HUES6 (cell line): ENCODE results near the gene CEACAM18.
"Not testable (repeated sequence)": the region's sequence is repeated elsewhere in the genome, so short reads cannot be mapped to it uniquely, and the experiment has no call there.

Experiments
- H3K27ac ChIP-seq: 2 replicates; pipeline ENCODE4 v1.7.0; 2013; ENCODE audit warnings: low read depth, mild to moderate bottlenecking, low read length, inconsistent platforms
- H3K27me3 ChIP-seq: 2 replicates; pipeline ENCODE4 v1.6.1; 2013; ENCODE audit warnings: low read length; ENCODE audit not compliant: control insufficient read depth, insufficient read depth
- H3K36me3 ChIP-seq: 2 replicates; pipeline ENCODE4 v1.6.1; 2013; ENCODE audit warnings: low read length; ENCODE audit not compliant: control insufficient read depth, insufficient read depth
- H3K4me1 ChIP-seq: 2 replicates; pipeline ENCODE4 v1.6.1; 2013; ENCODE audit warnings: low read length; ENCODE audit not compliant: control insufficient read depth, insufficient read depth
- H3K4me3 ChIP-seq: 2 replicates; pipeline ENCODE4 v1.5.1; 2013; ENCODE audit warnings: low read depth, low read length
- H3K9ac ChIP-seq: one replicate; pipeline ENCODE4 v1.6.1; 2013; ENCODE audit warnings: mild to moderate bottlenecking, low read length
- H3K9me3 ChIP-seq: 2 replicates; pipeline ENCODE4 v1.6.1; 2013; ENCODE audit warnings: low read depth, low read length; ENCODE audit not compliant: control insufficient read depth, insufficient read depth

Gene CEACAM18

DNA sequence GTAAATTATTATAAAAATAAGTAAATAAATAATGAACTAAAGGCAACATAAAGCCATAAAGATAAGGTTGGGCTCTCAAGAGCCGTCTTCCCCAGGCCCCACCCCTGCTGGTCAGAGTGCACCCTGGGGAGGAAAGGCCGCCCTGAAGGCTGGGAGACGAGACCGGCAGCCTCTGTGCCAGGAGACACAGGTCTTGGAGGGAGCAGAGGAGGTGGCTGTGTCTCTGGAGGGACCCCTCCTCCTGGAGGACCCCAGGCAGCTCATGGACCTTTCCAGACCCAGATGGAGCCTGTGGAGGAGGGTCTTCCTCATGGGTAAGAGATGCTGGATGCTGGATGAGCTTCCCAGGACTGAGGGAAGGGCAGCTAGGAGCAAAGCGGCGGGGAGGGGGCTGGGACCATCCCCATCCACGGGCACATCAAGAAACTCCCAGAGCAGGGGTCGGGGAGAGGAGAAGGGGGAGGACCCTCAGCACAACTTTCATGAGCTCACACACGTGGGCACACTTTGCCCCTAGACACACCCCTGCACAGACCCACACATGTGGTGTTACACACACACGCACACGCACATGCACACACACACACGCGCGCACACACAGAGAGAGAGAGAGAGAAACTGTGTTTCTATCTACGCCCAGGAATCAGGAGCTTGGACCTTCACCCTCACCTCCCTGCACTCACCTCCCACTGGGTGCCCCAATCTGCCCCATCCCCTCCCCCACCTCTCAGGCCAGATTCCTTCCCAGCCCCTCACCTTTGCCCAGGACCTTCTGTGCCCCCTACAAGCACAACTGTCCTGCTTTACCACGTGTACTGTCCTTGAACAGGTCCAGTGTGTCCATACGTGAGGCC lies at the start of gene CEACAM18:
Gene CEACAM18 (plus strand): TSS at position 159 of the 854 bp plus-strand sequence.
- H3K9me3 ChIP-seq, result no peaks in the 10 kb centered on the region
- no peaks in the 10 kb centered on the region for H3K36me3 ChIP-seq
- peaks cover 57% of the 10 kb centered on the region for H3K27me3 ChIP-seq
- no peaks in the 10 kb centered on the region for H3K4me1 ChIP-seq
- no peak within 1 kb of the TSS for H3K9ac ChIP-seq
- no peak within 1 kb of the TSS for H3K4me3 ChIP-seq
- no peak within 1 kb of the TSS for H3K27ac ChIP-seq

- no peak overlapping the region for H3K4me3 ChIP-seq
- H3K36me3 ChIP-seq, result no peaks in the 10 kb centered on the region
- no peak overlapping the region for H3K27ac ChIP-seq
- H3K9me3 ChIP-seq, result no peaks in the 10 kb centered on the region
- H3K27me3 ChIP-seq, result peaks cover 30% of the 10 kb centered on the region
- H3K4me1 ChIP-seq, result no peaks in the 10 kb centered on the region
- no peak overlapping the region for H3K9ac ChIP-seq
Observed at GRCh38 chr19:51430221-51430620, 48.1 kb upstream of the CEACAM18 start.

GRCh38 chr19:51431124-51431523 lies 47.2 kb upstream of the CEACAM18 start:
- no peaks in the 10 kb centered on the region for H3K9me3 ChIP-seq
- no peaks in the 10 kb centered on the region for H3K4me1 ChIP-seq
- no peak overlapping the region for H3K9ac ChIP-seq
- H3K4me3 ChIP-seq, result no peak overlapping the region
- no peak overlapping the region for H3K27ac ChIP-seq
- no peaks in the 10 kb centered on the region for H3K36me3 ChIP-seq
- peaks cover 30% of the 10 kb centered on the region for H3K27me3 ChIP-seq

- no peak overlapping the region for H3K9ac ChIP-seq
- H3K4me3 ChIP-seq, result no peak overlapping the region
- H3K27me3 ChIP-seq, result peaks cover 40% of the 10 kb centered on the region
- H3K27ac ChIP-seq, result no peak overlapping the region
- H3K4me1 ChIP-seq, result no peaks in the 10 kb centered on the region
- no peaks in the 10 kb centered on the region for H3K36me3 ChIP-seq
- H3K9me3 ChIP-seq, result no peaks in the 10 kb centered on the region
Observed at GRCh38 chr19:51433043-51433442, 45.3 kb upstream of the CEACAM18 start.

DNA sequence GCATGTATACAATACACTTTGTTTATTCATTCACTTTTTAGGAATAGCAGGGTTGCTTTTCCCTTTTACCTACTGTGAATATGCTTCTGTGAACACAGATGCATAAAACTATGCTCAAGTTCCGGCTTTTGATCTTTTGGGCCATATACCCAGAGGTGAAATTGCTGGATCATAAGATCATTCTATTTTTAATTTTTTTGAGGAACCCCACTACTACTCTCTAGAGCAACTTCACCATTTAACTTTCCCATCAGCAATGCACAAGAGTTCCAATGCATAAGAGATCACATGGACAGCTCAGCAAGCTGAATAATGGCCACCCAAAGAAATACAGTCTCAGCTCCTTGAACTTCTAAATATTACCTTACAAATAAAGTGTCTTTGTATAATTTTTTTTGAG lies 43.9 kb upstream of the CEACAM18 start:
- Histone ChIP-seq H3K27ac (no peak overlapping the region), H3K9me3 (no peaks in the 10 kb centered on the region), H3K9ac (no peak overlapping the region), H3K27me3 (peaks cover 28% of the 10 kb centered on the region), H3K4me1 (no peaks in the 10 kb centered on the region), H3K4me3 (no peak overlapping the region), H3K36me3 (no peaks in the 10 kb centered on the region)

GRCh38 chr19:51439021-51439465 lies 39.3 kb upstream of the CEACAM18 start:
- H3K9ac ChIP-seq, result no peak overlapping the region
- no peaks in the 10 kb centered on the region for H3K36me3 ChIP-seq
- H3K9me3 ChIP-seq, result no peaks in the 10 kb centered on the region
- H3K4me3 ChIP-seq, result no peak overlapping the region
- peaks cover 5% of the 10 kb centered on the region; the same call in 1 of the 2 replicates for H3K4me1 ChIP-seq
- no peak overlapping the region for H3K27ac ChIP-seq
- peaks cover 34% of the 10 kb centered on the region for H3K27me3 ChIP-seq

DNA sequence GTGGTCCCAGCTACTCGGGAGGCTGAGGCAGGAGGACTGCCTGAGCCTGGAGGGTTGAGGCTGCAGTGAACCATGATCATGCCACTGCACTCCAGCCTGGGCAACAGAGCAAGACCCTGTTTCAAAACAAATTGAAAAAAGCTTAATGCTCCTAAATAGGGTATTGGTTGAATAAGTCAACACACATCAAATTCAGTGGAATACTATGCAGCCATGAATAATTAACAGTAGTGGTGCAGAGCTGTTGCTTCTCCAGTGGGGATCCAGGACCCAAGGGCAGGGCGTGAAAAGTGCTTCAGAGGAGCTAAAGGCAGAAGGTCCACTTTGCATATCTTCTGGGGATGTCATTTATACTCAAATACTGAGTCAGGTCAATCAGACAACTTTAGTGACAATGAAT lies 38.3 kb upstream of the CEACAM18 start:
- H3K4me3 ChIP-seq, result no peak overlapping the region
- no peak overlapping the region for H3K9ac ChIP-seq
- H3K9me3 ChIP-seq, result no peaks in the 10 kb centered on the region
- H3K36me3 ChIP-seq, result no peaks in the 10 kb centered on the region
- peaks cover 5% of the 10 kb centered on the region; the same call in 1 of the 2 replicates for H3K4me1 ChIP-seq
- peaks cover 33% of the 10 kb centered on the region for H3K27me3 ChIP-seq
- no peak overlapping the region for H3K27ac ChIP-seq

- H3K27ac ChIP-seq, result no peak overlapping the region
- H3K4me3 ChIP-seq, result no peak overlapping the region
- no peaks in the 10 kb centered on the region for H3K36me3 ChIP-seq
- peaks cover 5% of the 10 kb centered on the region; the same call in 1 of the 2 replicates for H3K4me1 ChIP-seq
- no peaks in the 10 kb centered on the region for H3K9me3 ChIP-seq
- peaks cover 32% of the 10 kb centered on the region for H3K27me3 ChIP-seq
- no peak overlapping the region for H3K9ac ChIP-seq
Observed at GRCh38 chr19:51440846-51441409, 37.4 kb upstream of the CEACAM18 start.

DNA sequence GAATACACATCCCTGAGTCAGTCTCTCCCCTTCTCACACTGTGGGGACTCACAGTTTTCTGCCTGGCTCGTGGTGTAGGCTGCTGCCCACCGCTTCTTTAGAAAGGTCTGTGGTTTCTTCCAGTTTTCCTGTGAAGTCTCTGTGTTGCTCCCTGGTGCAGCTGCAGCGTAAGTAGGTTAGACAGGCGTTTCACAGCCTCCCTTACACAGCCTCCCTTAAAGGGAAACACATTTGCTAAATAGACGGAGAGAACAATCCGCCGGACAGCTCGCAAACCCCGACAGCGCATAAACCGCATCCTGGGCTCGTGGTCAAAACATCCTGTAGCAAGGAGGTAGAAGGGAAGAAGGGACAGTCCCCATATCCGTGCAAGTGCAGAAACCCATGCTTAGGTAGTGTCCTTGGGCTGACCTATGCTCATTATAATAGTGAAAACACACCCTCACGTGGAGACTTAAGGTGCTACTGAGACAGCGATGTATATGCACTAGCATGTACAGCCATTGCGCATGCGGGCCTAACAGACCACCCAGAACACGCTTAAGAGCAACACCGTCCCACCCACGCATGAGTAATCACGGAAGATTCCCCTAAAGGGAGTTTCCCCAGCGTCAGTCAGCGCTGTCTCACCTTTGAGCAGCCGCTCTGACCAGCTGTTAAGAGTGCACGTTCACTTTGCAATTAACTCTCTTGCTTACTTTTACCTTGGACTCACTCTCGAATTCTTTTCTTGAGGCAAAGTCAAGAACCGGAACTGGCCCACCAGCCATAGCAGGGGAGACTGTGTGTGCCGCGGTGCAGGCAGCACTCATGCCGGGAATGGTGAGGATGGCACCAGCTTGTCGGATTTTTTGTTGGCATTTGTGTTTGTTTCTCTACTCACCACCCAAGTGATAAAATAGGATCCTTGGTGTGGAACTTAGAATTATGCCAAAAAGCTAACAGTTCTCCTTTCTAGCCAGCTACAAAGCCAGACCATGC lies 36.6 kb upstream of the CEACAM18 start:
- Histone ChIP-seq H3K9ac (no peak overlapping the region), H3K9me3 (no peaks in the 10 kb centered on the region), H3K27ac (no peak overlapping the region), H3K36me3 (no peaks in the 10 kb centered on the region), H3K27me3 (peaks cover 28% of the 10 kb centered on the region), H3K4me1 (peaks cover 5% of the 10 kb centered on the region; the same call in 1 of the 2 replicates), H3K4me3 (no peak overlapping the region)

GRCh38 chr19:51447510-51447909 lies 30.8 kb upstream of the CEACAM18 start:
- peaks cover 22% of the 10 kb centered on the region for H3K27me3 ChIP-seq
- H3K36me3 ChIP-seq, H3K4me1 ChIP-seq, H3K4me3 ChIP-seq, H3K9me3 ChIP-seq, H3K9ac ChIP-seq, H3K27ac ChIP-seq: not testable (repeated sequence)
